GM19238 (cell line): ENCODE measurements around the gene CCDC50.
A peak's percentile ranks its signal among the peaks of the same experiment; 100 is the strongest.

Experiments used
- DNase-seq: peaks from one replicate; pipeline ENCODE4 v3.0.0; 2011; ENCODE audit warnings: low spot score; ENCODE audit not compliant: insufficient read length

Gene CCDC50

GRCh38 chr3:191316876-191317603 lies 12.2 kb upstream of the CCDC50 start:
- no peak for DNase-seq

- DNase-seq = no peak
These were observed 8.9 kb upstream of the CCDC50 start for GRCh38 chr3:191320316-191320715.

- DNase-seq = no peak
These were observed 8.0 kb upstream of the CCDC50 start for GRCh38 chr3:191321019-191321767.

GRCh38 chr3:191324936-191325335 lies 4.3 kb upstream of the CCDC50 start:
- no peak for DNase-seq

GRCh38 chr3:191327526-191327925 lies 1.7 kb upstream of the CCDC50 start:
- DNase-seq = no peak

DNA sequence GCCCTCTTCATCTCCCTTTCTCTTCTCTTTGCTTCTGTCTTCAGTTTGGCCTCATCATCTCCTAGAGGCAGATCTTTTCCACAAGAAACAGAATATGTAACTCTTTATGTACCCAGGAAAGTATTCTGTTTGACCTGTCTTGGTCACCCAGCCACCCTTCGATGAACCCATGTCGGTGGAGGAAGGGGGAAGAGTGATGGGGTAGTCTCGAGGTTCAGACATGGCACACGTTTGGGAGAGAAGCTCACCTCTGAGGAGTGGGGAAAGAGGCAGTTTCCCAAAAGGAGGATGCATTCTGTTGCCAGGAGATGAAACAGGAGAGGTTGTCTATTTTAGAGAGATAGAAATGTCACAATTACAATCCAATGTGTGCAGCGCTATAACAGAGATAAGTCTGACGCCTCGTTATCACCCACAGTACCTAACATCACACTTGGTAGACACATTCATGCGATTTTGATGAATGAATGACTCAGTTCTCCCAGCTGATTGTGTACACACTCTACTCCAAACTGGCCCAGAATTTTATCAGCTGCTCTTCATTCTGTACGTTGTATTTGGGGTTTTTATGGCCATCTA lies 722 bp upstream of the CCDC50 start:
- DNase-seq = no peak

GRCh38 chr3:191329654-191330529 lies 698 bp downstream of the CCDC50 start, which contains the start of gene UTS2B:
TSS of gene UTS2B (minus strand) at chr3:191330526. CDS start at chr3:191282189, 48,337 bp downstream.
- peak; percentile 10 for DNase-seq

- DNase-seq = no peak
These were observed 1.4 kb downstream of the CCDC50 start for GRCh38 chr3:191330530-191331048.

- DNase-seq = no peak
These were observed 2.2 kb downstream of the CCDC50 start for GRCh38 chr3:191331388-191331787.

DNA sequence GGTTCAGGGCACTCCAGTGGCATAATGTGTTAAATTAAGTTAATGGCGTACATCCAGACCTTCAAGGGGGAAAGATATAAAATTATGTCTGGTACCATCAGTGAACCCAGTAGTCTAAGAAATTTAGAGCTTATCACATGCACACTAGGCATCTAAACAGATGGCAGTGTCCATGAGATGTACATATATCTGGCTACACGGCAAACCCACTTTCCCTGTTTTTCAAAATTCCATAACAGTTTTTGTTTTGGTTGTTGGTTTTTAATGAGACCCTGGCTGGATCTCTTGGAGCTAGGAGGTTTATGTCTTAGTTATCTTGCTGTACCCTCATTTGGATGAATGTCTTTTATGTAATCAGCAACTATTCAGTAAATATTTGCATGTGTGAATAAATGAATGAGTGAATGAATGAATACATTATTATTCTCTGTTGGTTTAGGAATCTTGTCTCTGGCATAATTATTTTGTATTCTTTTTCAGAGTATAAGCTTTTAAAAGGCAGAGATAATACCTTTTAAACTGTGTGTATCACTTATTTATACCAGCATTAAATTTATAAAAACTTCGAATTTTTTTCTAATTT lies 4.2 kb downstream of the CCDC50 start:
- no peak for DNase-seq

- DNase-seq = no peak
These were observed 5.2 kb downstream of the CCDC50 start for GRCh38 chr3:191334346-191334893.

DNA sequence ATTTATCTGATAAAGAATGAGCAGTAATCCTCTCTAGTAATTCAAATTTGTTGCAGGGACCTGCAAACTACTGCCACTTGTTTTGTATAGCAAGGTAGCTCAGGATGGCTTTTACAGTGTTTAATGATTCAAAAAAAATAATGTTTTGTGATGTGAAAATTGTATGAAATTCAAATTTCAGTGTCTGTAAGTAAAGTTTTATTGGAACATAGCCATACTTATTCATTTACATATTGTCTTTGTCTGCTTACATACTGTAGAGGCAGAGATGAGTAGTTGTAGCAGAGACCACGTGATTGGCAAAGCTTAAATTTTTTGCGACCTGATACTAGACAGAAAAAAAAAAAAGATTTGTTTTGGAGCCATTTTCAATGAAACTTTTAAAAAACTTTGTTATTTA lies 7.6 kb downstream of the CCDC50 start:
- no peak for DNase-seq

DNA sequence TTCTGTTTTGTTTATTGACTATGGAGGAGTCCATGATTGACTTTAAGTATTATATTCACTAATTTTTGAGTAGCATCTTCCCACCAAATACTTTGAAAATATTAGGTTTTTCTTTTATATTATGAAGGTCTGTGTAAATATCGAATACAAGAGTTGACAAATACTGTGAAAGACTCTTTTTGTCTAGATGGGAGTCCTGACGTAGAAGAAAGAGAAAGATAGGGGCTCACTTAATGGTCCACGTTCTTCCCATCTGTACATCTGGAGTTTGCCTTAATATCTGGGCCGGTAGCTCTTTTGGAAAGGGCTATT lies 8.9 kb downstream of the CCDC50 start:
- DNase-seq = no peak

- no peak for DNase-seq
These were observed 10.2 kb downstream of the CCDC50 start for GRCh38 chr3:191339316-191339917.

GRCh38 chr3:191340351-191340750 lies 11.2 kb downstream of the CCDC50 start:
- no peak for DNase-seq

DNA sequence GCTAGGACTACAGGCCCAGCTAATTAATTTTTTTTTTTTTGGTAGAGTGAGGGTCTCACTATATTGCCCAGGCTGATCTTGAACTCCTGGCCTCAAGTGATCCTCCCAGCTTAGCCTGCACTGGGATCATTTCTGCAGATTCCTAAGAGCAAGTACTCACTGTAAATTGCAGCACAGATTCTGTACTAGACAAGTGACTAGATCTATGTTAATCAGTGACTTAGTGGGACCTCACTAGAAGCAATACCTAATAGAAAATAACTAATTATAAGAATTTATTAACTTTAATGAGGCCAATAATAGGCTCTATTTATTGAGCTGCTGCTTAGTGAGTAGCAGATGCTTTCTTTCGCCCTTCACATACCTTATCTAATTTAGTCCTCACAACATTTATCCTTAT lies 11.8 kb downstream of the CCDC50 start:
- no peak for DNase-seq

- no peak for DNase-seq
These were observed 12.8 kb downstream of the CCDC50 start for GRCh38 chr3:191342006-191342405.

GRCh38 chr3:191342411-191342810 lies 13.2 kb downstream of the CCDC50 start:
- no peak for DNase-seq

- DNase-seq = no peak
These were observed 13.9 kb downstream of the CCDC50 start for GRCh38 chr3:191343115-191343514.

GRCh38 chr3:191343913-191344312 lies 14.7 kb downstream of the CCDC50 start:
- DNase-seq = no peak
